Type B pancreatic cell (in vitro differentiated cells): ENCODE results near the gene ADAMTS6. TPM values are rescaled to one million over a fixed set of nuclear protein-coding genes. Genes with fewer than 3 reads are reported as not detected.

Experiments used
- DNase-seq: peaks from one replicate; pipeline ENCODE4 v3.0.0; 2021; ENCODE audit warnings: mixed read lengths; ENCODE audit not compliant: unreplicated experiment; ENCODE audit errors: extremely low spot score
- H3K27ac Mint-ChIP-seq: 2 replicates; pipeline ENCODE4 v1.8.0; 2021; ENCODE audit warnings: mild to moderate bottlenecking, mixed read lengths
- H3K27me3 Mint-ChIP-seq: 2 replicates; pipeline ENCODE4 v1.8.0; 2021; ENCODE audit warnings: mixed read lengths
- H3K36me3 Mint-ChIP-seq: 2 replicates; pipeline ENCODE4 v1.8.0; 2021; ENCODE audit warnings: mixed read lengths
- H3K4me1 Mint-ChIP-seq: one replicate; pipeline ENCODE4 v1.8.0; 2021; ENCODE audit warnings: mixed read lengths; ENCODE audit not compliant: unreplicated experiment
- H3K4me3 Mint-ChIP-seq: 2 replicates; pipeline ENCODE4 v1.8.0; 2021; ENCODE audit warnings: mild to moderate bottlenecking, mixed read lengths
- H3K9me3 Mint-ChIP-seq: 2 replicates; pipeline ENCODE4 v1.8.0; 2021; ENCODE audit warnings: mixed read lengths
- total RNA-seq: library from RNA; stranded (reverse); gene quantifications from 2 replicates; pipeline ENCODE4 v1.2.1, GENCODE V29; 2021; ENCODE audit warnings: low replicate concordance
- TF ChIP-seq, protein P1 (sequence below): fragments of 200-600 bp; sonication (generic); conservative IDR thresholded peaks from 2 replicates; pipeline ENCODE4 v1.5.0; 2021; ENCODE audit warnings: antibody characterized with exemption, mild to moderate bottlenecking

Gene ADAMTS6
- total RNA-seq, 1 donor from 2014 or later: 4.2 TPM

DNA sequence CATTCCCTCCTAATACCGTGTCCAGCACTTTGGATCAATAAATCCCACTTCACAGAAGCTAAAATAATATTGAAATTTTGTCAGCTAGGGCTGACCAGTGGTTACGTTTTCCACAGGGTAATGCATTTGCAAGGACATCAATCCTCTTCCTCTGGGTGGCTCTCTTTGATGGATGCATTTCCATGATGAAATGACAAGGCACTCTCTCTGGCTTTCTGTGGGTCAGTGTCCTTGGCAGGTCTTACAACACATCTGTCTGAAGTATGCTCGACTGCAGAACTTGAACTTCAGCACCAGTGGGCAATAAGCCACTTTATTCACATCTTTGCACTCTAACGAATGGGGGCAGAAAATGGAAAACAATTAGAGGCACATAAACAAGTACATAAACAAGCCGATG, 330.1 kb downstream of the ADAMTS6 start:
- Mint-ChIP-seq H3K36me3 (no peaks in the 10 kb centered on the region), H3K27me3 (no peaks in the 10 kb centered on the region), H3K4me3 (no peak overlapping the region), H3K27ac (no peak overlapping the region), H3K4me1 (peaks cover 13% of the 10 kb centered on the region), H3K9me3 (no peaks in the 10 kb centered on the region)
- TF ChIP-seq, protein P1, sequence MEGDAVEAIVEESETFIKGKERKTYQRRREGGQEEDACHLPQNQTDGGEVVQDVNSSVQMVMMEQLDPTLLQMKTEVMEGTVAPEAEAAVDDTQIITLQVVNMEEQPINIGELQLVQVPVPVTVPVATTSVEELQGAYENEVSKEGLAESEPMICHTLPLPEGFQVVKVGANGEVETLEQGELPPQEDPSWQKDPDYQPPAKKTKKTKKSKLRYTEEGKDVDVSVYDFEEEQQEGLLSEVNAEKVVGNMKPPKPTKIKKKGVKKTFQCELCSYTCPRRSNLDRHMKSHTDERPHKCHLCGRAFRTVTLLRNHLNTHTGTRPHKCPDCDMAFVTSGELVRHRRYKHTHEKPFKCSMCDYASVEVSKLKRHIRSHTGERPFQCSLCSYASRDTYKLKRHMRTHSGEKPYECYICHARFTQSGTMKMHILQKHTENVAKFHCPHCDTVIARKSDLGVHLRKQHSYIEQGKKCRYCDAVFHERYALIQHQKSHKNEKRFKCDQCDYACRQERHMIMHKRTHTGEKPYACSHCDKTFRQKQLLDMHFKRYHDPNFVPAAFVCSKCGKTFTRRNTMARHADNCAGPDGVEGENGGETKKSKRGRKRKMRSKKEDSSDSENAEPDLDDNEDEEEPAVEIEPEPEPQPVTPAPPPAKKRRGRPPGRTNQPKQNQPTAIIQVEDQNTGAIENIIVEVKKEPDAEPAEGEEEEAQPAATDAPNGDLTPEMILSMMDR: no peak
- no peak for DNase-seq

GRCh38 chr5:65150599-65151304, 331.0 kb downstream of the ADAMTS6 start:
- H3K4me3 Mint-ChIP-seq: no peak overlapping the region
- no peaks in the 10 kb centered on the region for H3K36me3 Mint-ChIP-seq
- TF ChIP-seq, protein P1: no peak
- no peaks in the 10 kb centered on the region for H3K27me3 Mint-ChIP-seq
- no peak for DNase-seq
- H3K9me3 Mint-ChIP-seq: no peaks in the 10 kb centered on the region
- H3K4me1 Mint-ChIP-seq: peaks cover 13% of the 10 kb centered on the region
- H3K27ac Mint-ChIP-seq: no peak overlapping the region

DNA sequence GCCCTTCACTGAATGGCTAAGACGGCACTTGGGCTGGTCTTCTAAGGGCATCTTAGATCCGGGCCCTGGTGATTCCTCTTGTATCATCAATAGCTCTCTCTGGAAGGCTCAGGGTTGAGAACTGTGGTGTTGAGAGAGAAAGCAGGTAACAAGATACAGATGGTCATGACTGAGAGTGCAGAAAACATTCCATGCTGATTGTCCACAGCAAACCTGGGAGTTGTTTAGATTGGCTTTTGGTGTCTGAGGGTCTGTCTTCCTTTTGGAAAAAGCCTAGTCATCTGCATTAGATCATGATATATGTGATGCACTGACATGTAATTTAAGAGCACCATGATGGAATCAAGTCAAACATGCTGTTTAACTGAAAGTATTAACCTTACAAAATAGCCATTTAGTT, 331.9 kb downstream of the ADAMTS6 start:
- H3K27ac Mint-ChIP-seq: no peak overlapping the region
- DNase-seq: no peak
- TF ChIP-seq, protein P1: no peak
- no peaks in the 10 kb centered on the region for H3K36me3 Mint-ChIP-seq
- H3K4me1 Mint-ChIP-seq: peaks cover 13% of the 10 kb centered on the region
- no peak overlapping the region for H3K4me3 Mint-ChIP-seq
- H3K27me3 Mint-ChIP-seq: no peaks in the 10 kb centered on the region
- H3K9me3 Mint-ChIP-seq: peaks cover 1% of the 10 kb centered on the region

DNA sequence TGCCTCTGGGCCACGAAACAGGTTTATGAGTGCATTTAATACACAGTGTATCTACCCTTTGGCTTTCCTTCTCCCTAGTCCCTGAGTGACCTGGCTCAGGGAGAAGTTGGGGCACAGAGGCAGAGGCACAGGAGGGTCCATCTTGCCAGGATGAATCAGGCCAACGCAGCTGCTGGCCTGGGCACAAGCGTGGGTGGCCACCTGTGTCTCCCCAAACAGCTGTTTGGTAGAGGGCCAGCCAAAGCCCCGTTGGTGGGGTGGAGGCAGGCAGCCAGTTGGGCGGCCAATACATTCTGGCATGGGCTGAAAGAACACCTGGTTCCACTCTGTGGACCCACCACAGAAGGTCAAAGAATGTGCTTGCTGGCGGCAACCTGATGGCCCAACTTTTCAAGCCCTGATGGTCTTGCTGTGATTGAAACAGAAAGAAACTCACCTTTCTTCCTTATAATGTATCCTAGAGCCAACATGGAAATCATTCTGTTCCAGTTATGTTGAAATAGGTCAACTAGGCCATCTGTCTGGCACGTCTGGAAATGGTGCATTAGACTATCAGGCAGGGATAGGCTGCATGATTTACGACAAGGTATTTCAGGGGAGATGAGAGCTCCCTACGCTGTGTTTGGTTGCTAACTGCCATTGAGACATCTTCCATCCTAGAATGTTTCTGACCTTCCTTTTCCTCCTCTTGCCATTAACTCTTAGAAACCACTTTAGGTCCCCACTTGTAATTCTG, 337.4 kb downstream of the ADAMTS6 start:
- Mint-ChIP-seq H3K36me3 (no peaks in the 10 kb centered on the region), H3K27me3 (no peaks in the 10 kb centered on the region), H3K4me3 (no peak overlapping the region), H3K4me1 (peaks cover 15% of the 10 kb centered on the region), H3K9me3 (peaks cover 5% of the 10 kb centered on the region), H3K27ac (no peak overlapping the region)
- TF ChIP-seq, protein P1: no peak
- DNase-seq: no peak

- TF ChIP-seq, protein P1: no peak
- Mint-ChIP-seq H3K27ac (no peak overlapping the region), H3K9me3 (peaks cover 5% of the 10 kb centered on the region), H3K27me3 (no peaks in the 10 kb centered on the region), H3K4me3 (no peak overlapping the region), H3K36me3 (no peaks in the 10 kb centered on the region), H3K4me1 (peaks cover 16% of the 10 kb centered on the region)
- no peak for DNase-seq
Observed at GRCh38 chr5:65142511-65143011, 339.2 kb downstream of the ADAMTS6 start.
